ENCODE data around the gene BORCS8.

BORCS8 gene

GRCh38 chr19:19213426-19214158, 21.6 kb upstream of the BORCS8 start:
- no peak for DNase-seq

GRCh38 chr19:19212916-19213315, 21.0 kb upstream of the BORCS8 start:
- no peak for DNase-seq

- no peak for DNase-seq
Observed at GRCh38 chr19:19211499-19212420, 19.8 kb upstream of the BORCS8 start, which contains the start of gene NCAN. TSS of gene NCAN (plus strand) at chr19:19211958. CDS start at chr19:19216954, 4,996 bp downstream.

- DNase-seq, result no peak
Observed at GRCh38 chr19:19209372-19209771, 17.4 kb upstream of the BORCS8 start.

GRCh38 chr19:19207637-19208572, 16.0 kb upstream of the BORCS8 start:
- peak in 1 of 2 experiments; percentile 26 for DNase-seq

- DNase-seq, result no peak
Observed at GRCh38 chr19:19206938-19207337, 15.0 kb upstream of the BORCS8 start.

- no peak for DNase-seq
Observed at GRCh38 chr19:19205416-19206410, 13.8 kb upstream of the BORCS8 start.

- no peak for DNase-seq
Observed at GRCh38 chr19:19204181-19204580, 12.2 kb upstream of the BORCS8 start.

GRCh38 chr19:19203012-19203856, 11.3 kb upstream of the BORCS8 start, which contains the start of gene NR2C2AP:
TSS of gene NR2C2AP (minus strand) at chr19:19203414. CDS start at chr19:19203060, 354 bp downstream.
- DNase-seq, result peak; percentile 94 to 97

GRCh38 chr19:19202707-19203011, 10.7 kb upstream of the BORCS8 start:
- no peak for DNase-seq

- no peak for DNase-seq
Observed at GRCh38 chr19:19201697-19202630, 10.0 kb upstream of the BORCS8 start.

GRCh38 chr19:19193926-19194325, 2.0 kb upstream of the BORCS8 start:
- no peak for DNase-seq

- DNase-seq, result no peak
Observed at GRCh38 chr19:19192910-19193423, 1.0 kb upstream of the BORCS8 start.

GRCh38 chr19:19191768-19192077, 229 bp downstream of the BORCS8 start:
- DNase-seq, result no peak

- DNase-seq, result no peak
Observed at GRCh38 chr19:19186742-19187141, 5.2 kb downstream of the BORCS8 start.

- no peak for DNase-seq
Observed at GRCh38 chr19:19185853-19186740, 5.9 kb downstream of the BORCS8 start.

- DNase-seq, result no peak
Observed at GRCh38 chr19:19181488-19181998, 10.4 kb downstream of the BORCS8 start.

All from NCI-H446 (cell line).